Subcutaneous adipose tissue (tissue), 4 donors: ENCODE data around the gene SLC22A5. TPM values are rescaled to one million over a fixed set of nuclear protein-coding genes. Genes with fewer than 3 reads are reported as not detected.

Experiments
- CTCF ChIP-seq: fragments of 450-650 bp; IDR thresholded peaks from one replicate; pipeline ENCODE4 v1.5.1; 2016; ENCODE audit warnings: low read depth, mild to moderate bottlenecking, control low read depth, antibody characterized with exemption, moderate library complexity
- total RNA-seq, 4 donors: library from RNA; depleted of rRNA; stranded (reverse); fragments of >200 nt; gene quantifications; one replicate each; pipeline ENCODE4 v1.1.0, GENCODE V29; 2016

The SLC22A5 gene
- total RNA-seq, 4 donors from 2014 or later: 5.6 to 8.2 (median 6.8) TPM

GRCh38 chr5:132422720-132423437 is 53.4 kb downstream of the SLC22A5 start:
- TF ChIP-seq CTCF: no peak

- TF ChIP-seq CTCF: no peak
Measured at GRCh38 chr5:132423438-132423898, 54.0 kb downstream of the SLC22A5 start.

- no peak for TF ChIP-seq CTCF
Measured at GRCh38 chr5:132424167-132424880, 54.8 kb downstream of the SLC22A5 start.

- TF ChIP-seq CTCF: no peak
Measured at GRCh38 chr5:132425009-132425937, 55.8 kb downstream of the SLC22A5 start.

GRCh38 chr5:132425975-132426524 is 56.5 kb downstream of the SLC22A5 start:
- TF ChIP-seq CTCF: no peak

GRCh38 chr5:132426525-132427138 is 57.1 kb downstream of the SLC22A5 start:
- no peak for TF ChIP-seq CTCF
